Transverse colon (tissue), 4 donors: ENCODE measurements around the gene EEFSEC. TPM values are rescaled to one million over a fixed set of nuclear protein-coding genes. Genes with fewer than 3 reads are reported as not detected.

Experiments
- DNase-seq: peaks from one replicate; pipeline ENCODE4 v3.0.0-alpha.2; 2019
- H3K27ac ChIP-seq, 4 donors: fragments of 200-600 bp; sonication (generic); 2 replicates each; pipeline ENCODE4 v1.5.1; 2016 to 2018; ENCODE audit warnings: inconsistent platforms in 4 of 4
- H3K27me3 ChIP-seq: fragments of 200-600 bp; sonication (generic); 2 replicates; pipeline ENCODE4 v1.5.1; 2017; ENCODE audit warnings: inconsistent platforms
- H3K36me3 ChIP-seq, 4 donors: fragments of 200-600 bp; sonication (generic); 2 replicates each; pipeline ENCODE4 v1.5.1; 2017 to 2019; ENCODE audit warnings: inconsistent platforms in 4 of 4
- H3K4me1 ChIP-seq, 4 donors: fragments of 200-600 bp; sonication (generic); 2 replicates each; pipeline ENCODE4 v1.5.1; 2017 to 2020; ENCODE audit warnings: inconsistent platforms in 4 of 4
- H3K4me3 ChIP-seq, 4 donors: fragments of 200-600 bp; sonication (generic); 1 replicate in 1 of 4; 2 replicates in 3 of 4; pipeline versions ENCODE4 v1.5.1 to v1.6.1; 2017 to 2019; ENCODE audit warnings: inconsistent platforms in 4 of 4
- H3K9me3 ChIP-seq, 2 donors: fragments of 200-600 bp; sonication (generic); 2 replicates each; pipeline ENCODE4 v1.5.1; 2017 to 2019; ENCODE audit warnings: inconsistent platforms in 2 of 2
- CTCF ChIP-seq, 5 experiments: fragments of 200-600 bp in 3 of 5; fragments of 450-650 bp in 2 of 5; sonication (generic) in 3 of 5; IDR thresholded peaks; 1 replicate in 2 of 5; 2 replicates in 3 of 5; pipeline ENCODE4 v1.5.1; 2016 to 2017; ENCODE audit warnings: antibody characterized with exemption in 5 of 5, inconsistent platforms in 3 of 5, mild to moderate bottlenecking in 2 of 5, moderate library complexity in 1 of 5
- EP300 ChIP-seq: sonication (generic); formaldehyde crosslinking; IDR thresholded peaks from one replicate; pipeline ENCODE4 v1.6.1; 2017; ENCODE audit warnings: antibody characterized with exemption, low read depth
- POLR2A ChIP-seq: fragments of 450-650 bp; IDR thresholded peaks from one replicate; pipeline ENCODE4 v1.6.1; 2016; ENCODE audit warnings: antibody characterized with exemption, mild to moderate bottlenecking, moderate library complexity
- POLR2AphosphoS5 ChIP-seq, 3 donors: sonication (generic); formaldehyde crosslinking; IDR thresholded peaks; one replicate each; pipeline ENCODE4 v1.6.1; 2016; ENCODE audit warnings: antibody characterized with exemption in 3 of 3
- WGBS, 2 donors: methylation state at CpG; one replicate each; pipeline ENCODE4 v1.1.5; 2018; ENCODE audit warnings: low coverage in 1 of 2; 5-methylcytosine and 5-hydroxymethylcytosine counted together
- in situ Hi-C, 4 donors: fragments of 200-750 bp; cut with MboI; loops; one replicate each; pipeline versions ENCODE4 v1.15.0 to v1.15.1; 2017; ENCODE audit warnings: low sequenced_read_pairs in 3 of 4, low pct_ligation_motif_present in 1 of 4, low pct_unique_long_range_greater_than_20kb in 1 of 4
- intact Hi-C: fragments of 100-400 bp; cut with DNase I; formaldehyde crosslinking; loops from one replicate; pipeline ENCODE4 v1.15.1; 2023; ENCODE audit warnings: low total_unique reads
- total RNA-seq, 4 donors: library from RNA; depleted of rRNA; stranded (reverse); fragments of >200 nt; gene quantifications; one replicate each; pipeline ENCODE4 v1.1.0, GENCODE V29; 2016

EEFSEC gene
- total RNA-seq, 4 donors from 2014 or later = 10.3 to 16.8 (median 14.2) TPM

GRCh38 chr3:128218548-128219257, 65.4 kb downstream of the EEFSEC start:
- in situ Hi-C loops = no loop called here
- Histone ChIP-seq H3K27me3 (no peaks in the 10 kb centered on the region), H3K4me3 (no peak overlapping the region), H3K36me3 (no peaks in the 10 kb centered on the region), H3K9me3 (peaks cover 0 to 8% of the 10 kb centered on the region in 2 donors), H3K4me1 (peaks cover 0 to 6% (median 0%) of the 10 kb centered on the region in 4 donors), H3K27ac (no peak overlapping the region)
- no peak for TF ChIP-seq POLR2AphosphoS5 (IDR thresholded peaks at IDR 0.05)
- no peak for TF ChIP-seq EP300
- no peak for TF ChIP-seq POLR2A
- TF ChIP-seq CTCF (IDR thresholded peaks at IDR 0.05) = no peak
- DNase-seq = no peak
- intact Hi-C loops = no loop called here
- 90% methylated on average over 13 of the region's 13 CpGs; no CpG with 5 or more reads in 1 of the 2 donors for WGBS, 2 donors

GRCh38 chr3:128221328-128221727, 68.0 kb downstream of the EEFSEC start:
- Histone ChIP-seq H3K27ac (no peak overlapping the region), H3K4me1 (peaks cover 0 to 2% (median 0%) of the 10 kb centered on the region in 4 donors), H3K27me3 (no peaks in the 10 kb centered on the region), H3K9me3 (peaks cover 0 to 8% of the 10 kb centered on the region in 2 donors), H3K4me3 (no peak overlapping the region), H3K36me3 (no peaks in the 10 kb centered on the region)
- 87 to 96% methylated on average over 2 to 3 of the region's 3 CpGs for WGBS, 2 donors
- intact Hi-C loops (no loop called here), in situ Hi-C loops (no loop called here)
- TF ChIP-seq POLR2AphosphoS5 (IDR thresholded peaks at IDR 0.05) (no peak), EP300 (no peak), POLR2A (no peak)
- DNase-seq = no peak

- DNase-seq = no peak
- TF ChIP-seq CTCF (IDR thresholded peaks at IDR 0.05) = no peak
- no peak for TF ChIP-seq POLR2AphosphoS5 (IDR thresholded peaks at IDR 0.05)
- no peak for TF ChIP-seq EP300
- no peak for TF ChIP-seq POLR2A
Observed at GRCh38 chr3:128222796-128223385, 69.6 kb downstream of the EEFSEC start.

GRCh38 chr3:128226186-128226725, 73.0 kb downstream of the EEFSEC start:
- WGBS, 2 donors = 75 to 95% methylated on average over 3 to 8 of the region's 8 CpGs
- H3K27ac ChIP-seq = no peak overlapping the region
- TF ChIP-seq POLR2A (no peak), CTCF (IDR thresholded peaks at IDR 0.05) (no peak), POLR2AphosphoS5 (IDR thresholded peaks at IDR 0.05) (no peak), EP300 (no peak)
- peaks cover 0 to 8% of the 10 kb centered on the region in 2 donors for H3K9me3 ChIP-seq
- intact Hi-C loops (no loop called here), in situ Hi-C loops (no loop called here)
- no peaks in the 10 kb centered on the region for H3K27me3 ChIP-seq
- no peak for DNase-seq
- H3K4me1 ChIP-seq = no peaks in the 10 kb centered on the region
- H3K36me3 ChIP-seq = no peaks in the 10 kb centered on the region
- no peak overlapping the region for H3K4me3 ChIP-seq

More at GRCh38 chr3:128222796-128223385, 69.6 kb downstream of the EEFSEC start:
- Histone ChIP-seq H3K4me1 (no peaks in the 10 kb centered on the region), H3K27me3 (no peaks in the 10 kb centered on the region), H3K27ac (no peak overlapping the region), H3K9me3 (peaks cover 0 to 8% of the 10 kb centered on the region in 2 donors), H3K4me3 (no peak overlapping the region), H3K36me3 (no peaks in the 10 kb centered on the region)
- in situ Hi-C loops = no loop called here
- intact Hi-C loops = no loop called here
